Endothelial cell of umbilical vein (primary cell): ENCODE results near the gene B4GALT7.

Experiments
- EZH2 ChIP-seq: IDR thresholded peaks from 2 replicates; pipeline ENCODE4 v1.6.1; 2012; ENCODE audit warnings: borderline replicate concordance, low read depth, mild to moderate bottlenecking, moderate library complexity, low read length, inconsistent platforms; ENCODE audit not compliant: severe bottlenecking
- FOS ChIP-seq: IDR thresholded peaks from 2 replicates; pipeline ENCODE4 v1.6.1; 2011; ENCODE audit warnings: mild to moderate bottlenecking, low read length, moderate library complexity, borderline replicate concordance; ENCODE audit not compliant: insufficient read depth
- JUN ChIP-seq: IDR thresholded peaks from 2 replicates; pipeline ENCODE4 v1.6.1; 2011; ENCODE audit warnings: borderline replicate concordance, low read depth; ENCODE audit not compliant: insufficient read length, insufficient read depth
- MAX ChIP-seq: IDR thresholded peaks from 2 replicates; pipeline ENCODE4 v1.6.1; 2011; ENCODE audit not compliant: insufficient read depth, insufficient read length
- POLR2A ChIP-seq: IDR thresholded peaks from 2 replicates; pipeline ENCODE4 v1.6.1; 2012; ENCODE audit warnings: low read depth, mild to moderate bottlenecking, control low read depth, low read length
- POLR2AphosphoS5 ChIP-seq: IDR thresholded peaks from 2 replicates; pipeline ENCODE4 v1.6.1; 2012; ENCODE audit warnings: low read depth, mild to moderate bottlenecking, control low read depth, low read length, moderate library complexity; ENCODE audit not compliant: insufficient read depth
- TF ChIP-seq, protein P1 (sequence below), 2 donors: IDR thresholded peaks; 1 replicate in 1 of 2; 2 replicates in 1 of 2; pipeline ENCODE4 v1.5.1; 2011; ENCODE audit warnings: low read length in 2 of 2, mild to moderate bottlenecking in 2 of 2, moderate library complexity in 2 of 2, control low read depth in 1 of 2, inconsistent platforms in 1 of 2, low read depth in 1 of 2; ENCODE audit not compliant: insufficient read depth in 1 of 2; ENCODE audit errors: extremely low read depth in 1 of 2

DNA sequence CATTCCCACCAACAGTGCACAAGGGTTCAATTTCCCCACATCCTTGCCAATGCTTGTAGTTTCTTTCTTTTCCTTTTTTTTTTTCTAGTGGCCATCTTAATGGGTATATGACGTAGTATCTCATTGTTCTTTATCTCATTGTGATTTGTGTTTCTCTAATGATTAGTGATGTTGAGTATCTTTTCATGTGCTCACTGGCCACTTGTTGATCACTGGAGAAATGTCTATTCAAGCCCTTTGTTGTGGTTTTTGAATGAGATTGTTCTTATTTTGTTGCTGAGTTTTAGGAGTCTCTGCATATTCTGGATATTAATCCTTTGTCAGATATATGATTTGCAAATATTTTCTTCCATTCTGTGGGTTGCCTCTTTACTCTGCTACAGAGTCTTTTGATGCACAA is 9.5 kb upstream of the B4GALT7 start:
- no peak for TF ChIP-seq EZH2
- TF ChIP-seq, protein P1, sequence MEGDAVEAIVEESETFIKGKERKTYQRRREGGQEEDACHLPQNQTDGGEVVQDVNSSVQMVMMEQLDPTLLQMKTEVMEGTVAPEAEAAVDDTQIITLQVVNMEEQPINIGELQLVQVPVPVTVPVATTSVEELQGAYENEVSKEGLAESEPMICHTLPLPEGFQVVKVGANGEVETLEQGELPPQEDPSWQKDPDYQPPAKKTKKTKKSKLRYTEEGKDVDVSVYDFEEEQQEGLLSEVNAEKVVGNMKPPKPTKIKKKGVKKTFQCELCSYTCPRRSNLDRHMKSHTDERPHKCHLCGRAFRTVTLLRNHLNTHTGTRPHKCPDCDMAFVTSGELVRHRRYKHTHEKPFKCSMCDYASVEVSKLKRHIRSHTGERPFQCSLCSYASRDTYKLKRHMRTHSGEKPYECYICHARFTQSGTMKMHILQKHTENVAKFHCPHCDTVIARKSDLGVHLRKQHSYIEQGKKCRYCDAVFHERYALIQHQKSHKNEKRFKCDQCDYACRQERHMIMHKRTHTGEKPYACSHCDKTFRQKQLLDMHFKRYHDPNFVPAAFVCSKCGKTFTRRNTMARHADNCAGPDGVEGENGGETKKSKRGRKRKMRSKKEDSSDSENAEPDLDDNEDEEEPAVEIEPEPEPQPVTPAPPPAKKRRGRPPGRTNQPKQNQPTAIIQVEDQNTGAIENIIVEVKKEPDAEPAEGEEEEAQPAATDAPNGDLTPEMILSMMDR (IDR thresholded peaks at IDR 0.05; ENCODE audit: extremely low read depth in 1 of 2, insufficient read depth in 1 of 2, low read depth in 1 of 2, low read length in 2 of 2): no peak
- no peak for TF ChIP-seq POLR2A
- TF ChIP-seq MAX: no peak
- no peak for TF ChIP-seq FOS
- no peak for TF ChIP-seq POLR2AphosphoS5
- no peak for TF ChIP-seq JUN
